K562 (cell line): ENCODE data around the gene SLPI. TPM values are rescaled to one million over a fixed set of nuclear protein-coding genes. Genes with fewer than 3 reads are reported as not detected.

ENCODE experiments used
- ATAC-seq: fragments of 200-7000 bp; cut with Tn5 transposase; 3 replicates; pipeline ENCODE4 v1.9.1; 2020; ENCODE audit warnings: moderate library complexity
- BruUV-seq: library from RNA; stranded (reverse); fragments of 400-500 nt; replicated peaks from 2 replicates; lab custom pipeline; 2021; lab: Mats Ljungman, UMichigan
- CTCF ChIA-PET: fragments of 300-600 bp; formaldehyde crosslinking; extraction: SDS; loops from one replicate; lab custom pipeline; 2021; ENCODE audit warnings: low intra/inter-chr PET ratio; lab: Yijun Ruan, JAX
- POLR2A ChIA-PET: fragments of 300-600, 350-650 bp; sonication (Branson Sonifier 250); formaldehyde crosslinking; extraction: SDS; loops from one replicate; lab custom pipeline; 2021; ENCODE audit warnings: antibody characterized with exemption, inconsistent platforms; lab: Yijun Ruan, JAX
- DNase-seq, 4 experiments: peaks; one replicate each; pipeline versions ENCODE4 v3.0.0 to v3.0.0-alpha.2; 2011 to 2018; ENCODE audit warnings: low spot score in 3 of 4, mixed read lengths in 3 of 4; ENCODE audit errors: extremely low read depth in 1 of 4
- FAIRE-seq: peaks from 2 replicates; lab custom pipeline; 2011; peaks lifted over from hg19 to GRCh38; lab: Jason Lieb, UNC
- H2AFZ ChIP-seq: 2 replicates; pipeline ENCODE4 v1.6.0; 2011; ENCODE audit warnings: low read depth, low read length, control low read depth, inconsistent platforms
- H3K27ac ChIP-seq: fragments of 200-600 bp; 3 replicates; pipeline ENCODE4 v1.8.0; 2011; ENCODE audit warnings: low read depth, mild to moderate bottlenecking, control low read depth, inconsistent platforms, low read length, moderate library complexity, mixed read lengths; ENCODE audit errors: extremely low read depth
- H3K27me3 ChIP-seq, 2 experiments: fragments of 300-600 bp in 1 of 2; 2 replicates in 1 of 2; 3 replicates in 1 of 2; pipeline versions ENCODE4 v1.6.0 to v1.8.0; 2011; ENCODE audit warnings: inconsistent platforms in 2 of 2, low read length in 2 of 2, mild to moderate bottlenecking in 1 of 2, mixed read lengths in 1 of 2, moderate library complexity in 1 of 2; ENCODE audit not compliant: control insufficient read depth in 2 of 2, insufficient read depth in 2 of 2
- H3K36me3 ChIP-seq: fragments of 300-600 bp; 3 replicates; pipeline ENCODE4 v1.8.0; 2011; ENCODE audit warnings: mild to moderate bottlenecking, low read length, inconsistent platforms; ENCODE audit not compliant: control insufficient read depth, insufficient read depth
- H3K4me1 ChIP-seq, 2 experiments: fragments of 200-600 bp in 1 of 2; replicated peaks in 1 of 2; 2 replicates in 1 of 2; 3 replicates in 1 of 2; pipeline versions ENCODE4 v1.5.1 to v1.8.0; 2011; ENCODE audit warnings: inconsistent platforms in 2 of 2, low read length in 2 of 2, mild to moderate bottlenecking in 1 of 2, mixed read lengths in 1 of 2, moderate library complexity in 1 of 2; ENCODE audit not compliant: control insufficient read depth in 2 of 2, insufficient read depth in 2 of 2
- H3K4me2 ChIP-seq: 2 replicates; pipeline ENCODE4 v1.6.1; 2011; ENCODE audit warnings: low read length, control low read depth, inconsistent platforms, mixed read lengths; ENCODE audit not compliant: insufficient read depth
- H3K4me3 ChIP-seq: fragments of 200-600 bp; sonication (generic), shearing (Covaris generic); 2 replicates; pipeline ENCODE4 v1.5.1; 2016; ENCODE audit warnings: control low read depth, inconsistent platforms
- H3K79me2 ChIP-seq: fragments of 200-600 bp; 3 replicates; pipeline ENCODE4 v1.8.0; 2011; ENCODE audit warnings: low read length, inconsistent platforms; ENCODE audit not compliant: control insufficient read depth, insufficient read depth
- H3K9ac ChIP-seq, 2 experiments: 2 replicates each; pipeline versions ENCODE4 v1.6.0 to v1.6.1; 2011; ENCODE audit warnings: low read depth in 2 of 2, low read length in 2 of 2, control low read depth in 1 of 2, inconsistent platforms in 1 of 2, mild to moderate bottlenecking in 1 of 2, mixed read lengths in 1 of 2; ENCODE audit not compliant: insufficient read depth in 1 of 2
- H3K9me1 ChIP-seq: one replicate; pipeline ENCODE4 v1.6.0; 2011; ENCODE audit warnings: inconsistent platforms, mild to moderate bottlenecking, low read length, moderate library complexity; ENCODE audit not compliant: control insufficient read depth, insufficient read depth
- H3K9me3 ChIP-seq: replicated peaks from 2 replicates; pipeline ENCODE4 v1.5.1; 2011; ENCODE audit warnings: low read depth, low read length, inconsistent platforms; ENCODE audit not compliant: control insufficient read depth, insufficient read depth
- H4K20me1 ChIP-seq: replicated peaks from 2 replicates; pipeline ENCODE4 v1.6.1; 2011; ENCODE audit warnings: low read length, inconsistent platforms, mixed read lengths; ENCODE audit not compliant: control insufficient read depth, insufficient read depth
- BCOR ChIP-seq: fragments of 450-650 bp; IDR thresholded peaks from 2 replicates; pipeline ENCODE4 v1.6.1; 2016
- BHLHE40 ChIP-seq: IDR thresholded peaks from 2 replicates; pipeline ENCODE4 v1.6.1; 2011; ENCODE audit warnings: low read length, improper control_type of control experiment
- CBX1 ChIP-seq: sonication (generic); IDR thresholded peaks from 2 replicates; pipeline ENCODE4 v1.6.1; 2016; ENCODE audit warnings: antibody characterized with exemption, low read depth, mild to moderate bottlenecking
- CHD4 ChIP-seq: fragments of 200-600 bp; sonication (generic); IDR thresholded peaks from 3 replicates; pipeline ENCODE4 v1.6.1; 2012; ENCODE audit warnings: low read depth, mild to moderate bottlenecking, mixed read lengths, low read length, inconsistent platforms; ENCODE audit not compliant: insufficient read depth, insufficient replicate concordance, poor library complexity, severe bottlenecking
- CTBP1 ChIP-seq: fragments of 450-650 bp; IDR thresholded peaks from 2 replicates; pipeline ENCODE4 v1.6.1; 2016; ENCODE audit warnings: borderline replicate concordance
- DMBX1 ChIP-seq: fragments of 250-450 bp; sonication (Bioruptor Pico); IDR thresholded peaks from 2 replicates; pipeline ENCODE4 v1.8.0; 2022; ENCODE audit warnings: inconsistent platforms, mild to moderate bottlenecking, moderate library complexity, borderline replicate concordance
- GATA2 ChIP-seq: sonication (generic); formaldehyde crosslinking; IDR thresholded peaks from 2 replicates; pipeline ENCODE4 v1.4.0; 2020; ENCODE audit warnings: mild to moderate bottlenecking, missing genetic modification reagents
- MCM7 ChIP-seq, 2 experiments: fragments of 450-650 bp; IDR thresholded peaks; 2 replicates each; pipeline ENCODE4 v1.6.1; 2016 to 2018
- NR1H2 ChIP-seq: sonication (generic); formaldehyde crosslinking; IDR thresholded peaks from 2 replicates; pipeline ENCODE4 v1.4.0; 2020; ENCODE audit warnings: mild to moderate bottlenecking, missing genetic modification reagents
- PURB ChIP-seq: sonication (generic); formaldehyde crosslinking; IDR thresholded peaks from 2 replicates; pipeline ENCODE4 v1.9.0; 2021; ENCODE audit warnings: low read depth, mild to moderate bottlenecking, missing genetic modification reagents
- SRSF7 ChIP-seq: fragments of 200-400 bp; formaldehyde crosslinking; optimal IDR thresholded peaks from 2 replicates; pipeline ENCODE3; 2017; ENCODE audit warnings: mild to moderate bottlenecking, low read depth, low read length
- ZC3H4 ChIP-seq: sonication (generic); formaldehyde crosslinking; IDR thresholded peaks from 2 replicates; pipeline ENCODE4 v1.9.0; 2021; ENCODE audit warnings: missing genetic modification reagents, borderline replicate concordance
- WGBS: fragments of 100-300 bp; shearing (Covaris generic); methylation state at CpG from one replicate; pipeline ENCODE4 v1.1.6; 2016; ENCODE audit warnings: low coverage, mixed read lengths; ENCODE audit not compliant: insufficient coverage; ENCODE audit errors: missing lambda C conversion rate; 5-methylcytosine and 5-hydroxymethylcytosine counted together
- in situ Hi-C: fragments of 300-500 bp; cut with MboI; formaldehyde crosslinking; loops from 4 replicates; pipeline ENCODE4 v1.15.0; 2018; ENCODE audit warnings: inconsistent platforms, mixed read lengths
- intact Hi-C: fragments of 100-400 bp; cut with micrococcal nuclease; formaldehyde crosslinking; loops from 2 replicates; pipeline ENCODE4 v1.14.2; 2022
- polyA plus RNA-seq, 8 experiments: library from polyadenylated mRNA; depleted of rRNA in 4 of 8; stranded (reverse) in 5 of 8; unstranded in 3 of 8; fragments of >200 nt; fragmentation: Nextera tagmentation in 2 of 8; fragmentation: Illumina TruSeq in 1 of 8; extraction: Ambion mirVana in 2 of 8; extraction: Trizol in 1 of 8; gene quantifications; 2 replicates each; pipeline versions ENCODE4 v1.2.1 to v1.2.3, GENCODE V29; 2011 to 2014; ENCODE audit warnings: inconsistent platforms in 1 of 8, missing spikeins in 1 of 8
- total RNA-seq, 7 experiments: library from RNA; depleted of rRNA in 6 of 7; stranded (reverse); fragments of >200 nt in 6 of 7; fragmentation: Illumina TruSeq in 2 of 7; extraction: Trizol in 2 of 7; gene quantifications; 2 replicates each; pipeline versions ENCODE4 v1.2.1 to v1.2.3, GENCODE V29; 2011 to 2021; ENCODE audit warnings: low replicate concordance in 1 of 7
- TF ChIP-seq, protein P1 (sequence below): sonication (generic); formaldehyde crosslinking; IDR thresholded peaks from 2 replicates; pipeline ENCODE4 v1.8.1; 2022; ENCODE audit warnings: missing genetic modification reagents
- TF ChIP-seq, protein P2 (sequence below): sonication (generic); formaldehyde crosslinking; IDR thresholded peaks from 2 replicates; pipeline ENCODE4 v1.8.0; 2022; ENCODE audit warnings: missing genetic modification reagents, mild to moderate bottlenecking, borderline replicate concordance
- TF ChIP-seq, protein P3 (sequence below): IDR thresholded peaks from 2 replicates; pipeline ENCODE4 v1.6.1; 2011; ENCODE audit not compliant: insufficient read length; ENCODE audit errors: extremely low read depth
- TF ChIP-seq, protein P4 (sequence below): fragments of 450-650 bp; formaldehyde crosslinking; IDR thresholded peaks from 2 replicates; pipeline ENCODE4 v1.4.0; 2022; ENCODE audit warnings: missing genetic modification characterization

SLPI gene
- total and polyA plus RNA-seq, 9 of the 15 experiments (the other 6 are each of a cell fraction or from before 2014, with no cell fraction given), result 0.78 TPM; not detected in 8

DNA sequence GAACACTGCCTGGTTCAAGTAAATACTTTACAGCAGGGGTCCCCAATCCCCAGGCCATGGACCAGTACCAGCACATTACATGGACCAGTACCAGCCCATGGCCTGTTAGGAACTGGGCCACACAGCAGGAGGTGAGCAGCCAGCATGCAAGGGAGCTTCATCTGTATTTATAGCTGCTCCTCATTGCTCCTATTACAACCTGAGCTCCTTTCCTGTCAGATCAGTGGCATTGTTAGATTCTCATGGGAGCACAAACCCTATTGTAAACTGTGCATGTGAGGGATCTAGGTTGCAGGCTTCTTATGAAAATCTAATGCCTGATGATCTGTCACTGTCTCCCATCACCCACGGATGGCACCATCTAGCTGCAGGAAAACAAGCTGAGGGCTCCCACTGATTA is 40.3 kb upstream of the SLPI start:
- Histone ChIP-seq H3K36me3 (no peaks in the 10 kb centered on the region), H3K79me2 (no peaks in the 10 kb centered on the region), H3K9ac (no peak overlapping the region), H2AFZ (no peak overlapping the region), H3K4me3 (no peak overlapping the region), H4K20me1 (peaks cover 5% of the 10 kb centered on the region; the same call in 1 of the 2 replicates), H3K4me1 (peaks cover 10 to 19% of the 10 kb centered on the region in 2 experiments; a peak in 4 of 5 replicates), H3K27me3 (peaks cover 13 to 46% of the 10 kb centered on the region in 2 experiments; a peak in 4 of 5 replicates), H3K27ac (no peak overlapping the region), H3K9me3 (peaks cover 3% of the 10 kb centered on the region; the same call in 1 of the 2 replicates), H3K9me1 (no peaks in the 10 kb centered on the region), H3K4me2 (no peak overlapping the region)
- ChIA-PET POLR2A (interaction anchor here (0.6 to 1.8 kb wide), 4 partner anchors 9 to 1799 kb away, joined by 3 to 10 read pairs (median 3); no protein-coding TSS in a partner anchor), CTCF (no interaction called here)
- in situ Hi-C loops, result no loop called here
- intact Hi-C loops, result loop anchor here (5.0 kb wide), 1 partner anchor 57 kb away; no protein-coding TSS in a partner anchor
- TF ChIP-seq, protein P1, sequence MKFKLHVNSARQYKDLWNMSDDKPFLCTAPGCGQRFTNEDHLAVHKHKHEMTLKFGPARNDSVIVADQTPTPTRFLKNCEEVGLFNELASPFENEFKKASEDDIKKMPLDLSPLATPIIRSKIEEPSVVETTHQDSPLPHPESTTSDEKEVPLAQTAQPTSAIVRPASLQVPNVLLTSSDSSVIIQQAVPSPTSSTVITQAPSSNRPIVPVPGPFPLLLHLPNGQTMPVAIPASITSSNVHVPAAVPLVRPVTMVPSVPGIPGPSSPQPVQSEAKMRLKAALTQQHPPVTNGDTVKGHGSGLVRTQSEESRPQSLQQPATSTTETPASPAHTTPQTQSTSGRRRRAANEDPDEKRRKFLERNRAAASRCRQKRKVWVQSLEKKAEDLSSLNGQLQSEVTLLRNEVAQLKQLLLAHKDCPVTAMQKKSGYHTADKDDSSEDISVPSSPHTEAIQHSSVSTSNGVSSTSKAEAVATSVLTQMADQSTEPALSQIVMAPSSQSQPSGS, result no peak
- TF ChIP-seq, protein P2, sequence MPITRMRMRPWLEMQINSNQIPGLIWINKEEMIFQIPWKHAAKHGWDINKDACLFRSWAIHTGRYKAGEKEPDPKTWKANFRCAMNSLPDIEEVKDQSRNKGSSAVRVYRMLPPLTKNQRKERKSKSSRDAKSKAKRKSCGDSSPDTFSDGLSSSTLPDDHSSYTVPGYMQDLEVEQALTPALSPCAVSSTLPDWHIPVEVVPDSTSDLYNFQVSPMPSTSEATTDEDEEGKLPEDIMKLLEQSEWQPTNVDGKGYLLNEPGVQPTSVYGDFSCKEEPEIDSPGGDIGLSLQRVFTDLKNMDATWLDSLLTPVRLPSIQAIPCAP (CRISPR knock-in tag), result no peak
- no peak for TF ChIP-seq GATA2
- no peak for TF ChIP-seq CBX1
- no peak for TF ChIP-seq CTBP1
- no peak for TF ChIP-seq DMBX1 (CRISPR knock-in tag)
- no peak for TF ChIP-seq NR1H2 (CRISPR knock-in tag)
- no peak for TF ChIP-seq MCM7 (IDR thresholded peaks at IDR 0.05)
- TF ChIP-seq, protein P3, sequence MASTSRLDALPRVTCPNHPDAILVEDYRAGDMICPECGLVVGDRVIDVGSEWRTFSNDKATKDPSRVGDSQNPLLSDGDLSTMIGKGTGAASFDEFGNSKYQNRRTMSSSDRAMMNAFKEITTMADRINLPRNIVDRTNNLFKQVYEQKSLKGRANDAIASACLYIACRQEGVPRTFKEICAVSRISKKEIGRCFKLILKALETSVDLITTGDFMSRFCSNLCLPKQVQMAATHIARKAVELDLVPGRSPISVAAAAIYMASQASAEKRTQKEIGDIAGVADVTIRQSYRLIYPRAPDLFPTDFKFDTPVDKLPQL, result no peak
- TF ChIP-seq, protein P4, sequence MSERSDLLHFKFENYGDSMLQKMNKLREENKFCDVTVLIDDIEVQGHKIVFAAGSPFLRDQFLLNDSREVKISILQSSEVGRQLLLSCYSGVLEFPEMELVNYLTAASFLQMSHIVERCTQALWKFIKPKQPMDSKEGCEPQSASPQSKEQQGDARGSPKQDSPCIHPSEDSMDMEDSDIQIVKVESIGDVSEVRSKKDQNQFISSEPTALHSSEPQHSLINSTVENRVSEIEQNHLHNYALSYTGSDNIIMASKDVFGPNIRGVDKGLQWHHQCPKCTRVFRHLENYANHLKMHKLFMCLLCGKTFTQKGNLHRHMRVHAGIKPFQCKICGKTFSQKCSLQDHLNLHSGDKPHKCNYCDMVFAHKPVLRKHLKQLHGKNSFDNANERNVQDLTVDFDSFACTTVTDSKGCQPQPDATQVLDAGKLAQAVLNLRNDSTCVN (CRISPR knock-in tag), result no peak
- TF ChIP-seq SRSF7, result no peak
- no peak for TF ChIP-seq PURB (CRISPR knock-in tag)
- TF ChIP-seq CHD4, result no peak
- no peak for TF ChIP-seq BHLHE40
- TF ChIP-seq ZC3H4 (CRISPR knock-in tag), result no peak
- no peak for TF ChIP-seq BCOR
- DNase-seq (no peak), ATAC-seq (no peak), FAIRE-seq (no peak)
- 0% methylated on average over 1 of the region's 1 CpG for WGBS
- BruUV-seq, result no TSS peak
